Measurements from ENCODE around the gene C11orf68. TPM values are rescaled to one million over a fixed set of nuclear protein-coding genes. Genes with fewer than 3 reads are reported as not detected.

C11orf68 gene
- total RNA-seq, 2 donors from 2014 or later, result 34.7 to 36.5 TPM

DNA sequence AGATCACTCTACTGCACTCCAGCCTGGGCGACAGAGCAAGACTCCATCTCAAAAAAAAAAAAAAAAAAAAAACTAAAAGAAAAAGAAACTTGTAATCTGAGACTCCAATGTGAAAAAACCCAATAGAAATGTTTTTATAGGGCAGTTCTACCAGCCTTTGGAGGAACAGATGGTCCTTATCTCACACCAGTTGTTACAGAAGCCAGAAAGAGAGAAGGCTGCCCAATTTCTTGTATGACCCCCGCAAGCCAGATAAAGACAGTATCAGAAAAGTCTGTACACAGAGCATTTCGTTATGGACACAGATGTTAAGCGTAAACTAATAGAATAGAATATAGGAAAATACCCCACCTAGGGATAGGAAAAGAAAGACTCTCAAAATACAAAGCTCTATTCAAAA lies 15.2 kb upstream of the C11orf68 start:
- no peaks in the 10 kb centered on the region for H3K36me3 Mint-ChIP-seq (ENCODE audit: insufficient read depth in 2 of 2)
- no peaks in the 10 kb centered on the region for H3K27me3 Mint-ChIP-seq (ENCODE audit: low read depth)
- ATAC-seq (replicated peaks in 1 of 2) (no peak), DNase-seq (no peak)
- peaks cover 24% of the 10 kb centered on the region for H3K4me1 Mint-ChIP-seq (ENCODE audit: low read depth)
- H3K9me3 Mint-ChIP-seq, result no peaks in the 10 kb centered on the region
- H3K27ac Mint-ChIP-seq, result no peak overlapping the region
- no peak overlapping the region for H3K4me3 Mint-ChIP-seq

DNA sequence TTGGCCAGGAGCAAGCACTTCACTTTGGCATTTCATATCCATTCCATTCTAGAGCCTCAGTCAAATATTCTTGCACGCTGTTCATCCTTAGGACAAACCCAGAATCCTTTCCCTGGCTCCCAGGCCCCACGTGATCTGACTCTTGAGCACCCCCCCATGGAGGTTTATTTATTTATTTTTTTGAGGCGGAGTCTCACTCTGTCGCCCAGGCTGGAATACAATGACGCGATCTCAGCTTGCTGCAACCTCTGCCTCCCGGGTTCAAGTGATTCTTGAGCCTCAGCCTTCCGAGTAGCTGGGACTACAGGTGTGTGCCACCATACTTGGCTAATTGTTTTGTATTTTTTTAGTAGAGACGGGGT lies 13.7 kb upstream of the C11orf68 start:
- no peaks in the 10 kb centered on the region for H3K36me3 Mint-ChIP-seq (ENCODE audit: insufficient read depth in 2 of 2)
- no peak for DNase-seq
- no peak overlapping the region for H3K27ac Mint-ChIP-seq
- H3K4me3 Mint-ChIP-seq, result peak overlapping the region in 1 of 2 donors; percentile 48
- no peaks in the 10 kb centered on the region for H3K27me3 Mint-ChIP-seq (ENCODE audit: low read depth)
- no peak for ATAC-seq (replicated peaks in 1 of 2)
- no peaks in the 10 kb centered on the region for H3K9me3 Mint-ChIP-seq
- peaks cover 39% of the 10 kb centered on the region for H3K4me1 Mint-ChIP-seq (ENCODE audit: low read depth)

DNA sequence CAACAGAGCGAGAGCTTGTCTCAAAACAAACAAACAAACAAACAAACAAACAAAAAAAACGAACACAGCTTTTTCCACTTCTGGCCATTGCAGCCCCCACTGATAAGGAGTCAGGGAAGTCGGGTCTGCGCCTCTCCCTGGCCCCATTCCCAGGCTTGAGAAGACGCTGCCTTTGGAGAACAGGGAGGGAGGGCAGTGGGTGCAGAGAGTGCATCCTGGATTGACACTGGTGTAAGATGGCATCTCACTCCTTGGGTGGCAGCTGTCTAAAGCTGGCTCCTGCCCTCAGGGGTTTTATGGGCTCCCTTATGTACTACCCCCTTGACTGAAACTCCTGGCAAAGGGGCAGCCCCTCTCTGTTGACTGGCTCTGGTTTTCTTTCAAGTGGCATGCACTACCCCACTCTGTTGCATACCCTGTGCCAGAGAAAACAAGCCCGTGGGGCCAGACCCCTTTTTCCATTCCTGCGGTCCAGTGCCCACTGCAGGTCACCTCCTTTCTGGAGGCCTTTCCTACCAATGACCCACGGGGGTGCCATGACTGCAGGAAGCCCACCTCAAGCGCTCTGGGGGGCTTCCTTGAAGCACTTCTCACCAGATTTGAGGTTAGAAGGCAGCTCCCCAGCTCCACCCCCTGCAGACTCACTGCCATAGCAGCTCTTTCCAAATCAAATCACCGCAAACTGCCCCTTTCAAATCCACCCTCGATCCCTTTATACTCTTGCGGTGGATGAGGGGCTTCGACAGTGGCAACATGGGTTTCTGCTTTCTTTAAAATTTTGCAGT lies 13.1 kb upstream of the C11orf68 start:
- peak in 1 of 2 donors; percentile 28 for ATAC-seq (replicated peaks in 1 of 2)
- H3K36me3 Mint-ChIP-seq (ENCODE audit: insufficient read depth in 2 of 2), result no peaks in the 10 kb centered on the region
- H3K27ac Mint-ChIP-seq, result no peak overlapping the region
- H3K27me3 Mint-ChIP-seq (ENCODE audit: low read depth), result no peaks in the 10 kb centered on the region
- H3K9me3 Mint-ChIP-seq, result no peaks in the 10 kb centered on the region
- DNase-seq, result no peak
- H3K4me1 Mint-ChIP-seq (ENCODE audit: low read depth), result peaks cover 44% of the 10 kb centered on the region
- H3K4me3 Mint-ChIP-seq, result peak overlapping the region in 1 of 2 donors; percentile 29

DNA sequence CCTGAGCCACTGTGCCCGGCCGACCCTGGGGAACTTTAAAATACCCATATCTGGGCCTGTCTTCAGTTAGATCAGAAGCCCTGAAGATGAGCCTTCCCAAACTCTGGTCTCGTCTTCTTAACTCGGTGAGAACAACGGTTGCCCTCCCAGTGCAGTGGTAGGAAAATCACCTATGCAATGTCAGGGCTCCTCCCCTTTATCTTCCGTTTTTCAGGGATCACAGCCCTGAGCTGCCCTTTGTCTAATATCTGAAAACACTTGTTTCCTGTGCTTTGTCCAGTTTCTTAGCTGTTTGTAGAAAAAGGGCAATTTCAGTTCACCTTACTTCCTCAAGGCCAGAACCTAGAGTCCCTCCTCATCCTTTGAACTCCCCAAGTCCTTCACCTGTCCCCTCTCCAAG lies 9.8 kb upstream of the C11orf68 start:
- DNase-seq (no peak), ATAC-seq (replicated peaks in 1 of 2) (no peak)
- no peaks in the 10 kb centered on the region for H3K27me3 Mint-ChIP-seq (ENCODE audit: low read depth)
- no peaks in the 10 kb centered on the region for H3K9me3 Mint-ChIP-seq
- peak overlapping the region; percentile 79 for H3K27ac Mint-ChIP-seq
- H3K4me3 Mint-ChIP-seq, result peak overlapping the region; percentile 74 to 85
- H3K36me3 Mint-ChIP-seq (ENCODE audit: insufficient read depth in 2 of 2), result no peaks in the 10 kb centered on the region
- peaks cover 48% of the 10 kb centered on the region for H3K4me1 Mint-ChIP-seq (ENCODE audit: low read depth)

DNA sequence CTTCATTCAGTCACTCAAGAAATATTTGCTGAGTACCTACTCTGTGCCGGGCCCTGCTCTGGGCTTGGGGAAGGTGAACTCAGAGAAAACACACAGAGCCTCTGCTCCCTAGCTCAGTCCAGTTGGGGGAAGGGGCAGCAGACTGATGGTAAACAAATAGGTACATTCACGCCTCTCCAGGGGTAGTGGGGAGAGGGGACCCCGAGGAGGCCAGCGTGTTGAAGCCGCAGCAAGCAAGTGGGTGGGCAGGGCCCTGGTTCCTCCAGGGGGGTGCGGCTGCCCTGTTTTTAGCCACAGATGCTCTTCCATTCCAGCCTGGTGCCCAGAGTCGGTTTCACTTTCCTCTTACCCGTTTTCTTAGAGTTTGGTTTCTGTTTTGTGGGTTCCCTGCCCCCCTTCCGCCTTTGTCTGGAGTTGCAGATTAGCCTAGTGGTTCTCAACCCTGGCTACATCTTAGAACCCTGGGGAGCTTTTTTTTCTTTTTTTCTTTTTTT lies 9.1 kb upstream of the C11orf68 start:
- peak; percentile 92 to 93 for ATAC-seq (replicated peaks in 1 of 2)
- peaks cover 48% of the 10 kb centered on the region for H3K4me1 Mint-ChIP-seq (ENCODE audit: low read depth)

DNA sequence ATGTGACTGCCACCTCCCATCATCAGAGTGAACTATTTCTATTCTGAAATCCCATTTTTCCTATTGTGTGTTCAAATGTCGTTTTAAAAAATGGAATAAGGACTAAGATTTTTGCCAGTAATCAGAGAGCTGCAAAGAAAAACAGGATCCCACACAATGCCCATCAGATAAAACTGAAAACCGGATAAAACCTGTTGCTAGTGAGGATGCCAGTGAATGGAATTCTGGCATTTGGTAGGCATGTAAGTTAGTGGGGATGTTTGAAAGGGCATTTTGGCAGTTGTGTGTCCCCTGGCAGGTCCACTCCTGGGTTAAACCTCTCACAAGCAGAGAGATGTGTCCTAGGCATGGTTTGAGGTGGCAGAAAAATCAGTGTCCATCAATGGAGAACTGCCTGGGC lies 6.5 kb upstream of the C11orf68 start:
- Mint-ChIP-seq H3K27ac (peak overlapping the region; percentile 83), H3K36me3 (ENCODE audit: insufficient read depth in 2 of 2) (peaks cover 4 to 6% of the 10 kb centered on the region in 2 donors), H3K4me3 (no peak overlapping the region), H3K27me3 (ENCODE audit: low read depth) (no peaks in the 10 kb centered on the region), H3K9me3 (no peaks in the 10 kb centered on the region), H3K4me1 (ENCODE audit: low read depth) (peaks cover 47% of the 10 kb centered on the region)
- ATAC-seq (replicated peaks in 1 of 2) (no peak), DNase-seq (no peak)

More for the DNA sequence above, 9.1 kb upstream of the C11orf68 start:
- Mint-ChIP-seq H3K9me3 (no peaks in the 10 kb centered on the region), H3K36me3 (ENCODE audit: insufficient read depth in 2 of 2) (peaks cover 0 to 1% of the 10 kb centered on the region in 2 donors), H3K27ac (peak overlapping the region; percentile 79), H3K4me3 (peak overlapping the region; percentile 74 to 85), H3K27me3 (ENCODE audit: low read depth) (no peaks in the 10 kb centered on the region)
- DNase-seq, result peak; percentile 74 to 78

DNA sequence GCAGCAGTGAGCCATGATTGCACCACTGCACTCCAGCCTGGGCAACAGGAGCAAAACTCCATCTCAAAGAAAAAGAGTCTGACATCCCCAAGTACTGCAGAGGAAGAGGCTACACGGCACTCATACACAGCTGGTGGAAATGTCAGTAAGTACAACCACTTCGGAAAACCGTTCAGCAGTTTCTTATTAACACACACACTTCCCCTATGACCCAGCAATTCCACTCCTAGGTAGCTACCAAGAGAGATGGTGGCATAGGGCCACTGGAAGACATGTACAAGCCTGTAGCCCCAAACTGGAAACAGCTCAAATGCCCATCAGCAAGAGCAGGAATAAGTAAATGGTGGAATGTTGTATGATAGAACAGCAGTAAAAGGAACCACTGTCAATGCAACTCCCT lies 3.7 kb upstream of the C11orf68 start:
- peaks cover 4 to 12% of the 10 kb centered on the region in 2 donors for H3K36me3 Mint-ChIP-seq (ENCODE audit: insufficient read depth in 2 of 2)
- ATAC-seq (replicated peaks in 1 of 2) (no peak), DNase-seq (no peak)
- no peak overlapping the region for H3K4me3 Mint-ChIP-seq
- H3K27me3 Mint-ChIP-seq (ENCODE audit: low read depth), result no peaks in the 10 kb centered on the region
- H3K27ac Mint-ChIP-seq, result no peak overlapping the region
- peaks cover 31% of the 10 kb centered on the region for H3K4me1 Mint-ChIP-seq (ENCODE audit: low read depth)
- H3K9me3 Mint-ChIP-seq, result no peaks in the 10 kb centered on the region

DNA sequence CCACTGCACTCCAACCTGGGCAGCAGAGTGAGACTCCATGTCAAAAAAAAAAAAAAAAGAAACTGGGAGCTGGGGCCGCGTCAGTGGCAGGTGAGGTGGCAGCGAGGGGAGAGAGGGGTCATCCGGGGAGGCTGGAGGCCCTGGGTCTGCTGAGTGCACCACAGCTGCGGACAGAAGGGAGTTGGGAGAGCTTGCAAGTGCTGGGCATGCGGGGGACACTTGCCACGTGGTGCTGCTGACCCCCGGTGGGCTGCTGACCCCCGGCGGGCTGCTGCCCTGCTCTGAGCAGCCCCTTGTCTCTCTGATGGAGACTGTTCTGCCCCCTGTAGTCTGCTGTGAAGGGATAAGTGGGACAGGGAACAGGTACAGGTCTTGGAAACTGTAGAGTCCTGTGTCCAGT lies 3.0 kb upstream of the C11orf68 start:
- Mint-ChIP-seq H3K27ac (no peak overlapping the region), H3K4me1 (ENCODE audit: low read depth) (peaks cover 31% of the 10 kb centered on the region), H3K27me3 (ENCODE audit: low read depth) (no peaks in the 10 kb centered on the region), H3K9me3 (no peaks in the 10 kb centered on the region), H3K4me3 (peak overlapping the region in 1 of 2 donors; percentile 29), H3K36me3 (ENCODE audit: insufficient read depth in 2 of 2) (peaks cover 4 to 12% of the 10 kb centered on the region in 2 donors)
- no peak for ATAC-seq (replicated peaks in 1 of 2)
- no peak for DNase-seq

DNA sequence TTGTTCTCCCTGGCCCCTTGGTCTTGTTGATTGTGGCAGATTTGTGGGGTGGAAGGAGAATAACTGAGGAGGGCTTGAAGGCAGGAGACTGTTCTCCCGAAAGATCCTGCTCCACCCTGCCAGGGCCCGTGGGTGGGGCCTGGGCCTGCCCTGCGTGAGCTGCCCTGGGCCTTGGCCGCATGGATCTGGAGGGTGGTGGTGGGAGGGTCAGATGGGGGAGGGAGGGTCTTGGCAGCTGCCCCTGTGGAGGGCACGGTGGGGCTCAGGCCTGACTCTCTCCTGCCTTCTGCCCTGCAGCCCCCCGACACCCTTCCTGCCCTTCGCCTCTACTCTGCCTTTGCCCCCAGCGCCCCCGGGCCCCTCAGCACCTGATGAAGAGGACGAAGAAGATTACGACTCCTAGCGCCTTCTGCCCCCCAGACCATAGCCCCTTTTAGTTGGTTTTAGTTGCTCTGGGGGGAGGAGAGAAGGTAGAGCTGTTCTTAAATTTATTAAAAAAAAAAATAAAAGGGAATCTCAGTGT lies 2.2 kb upstream of the C11orf68 start:
- Mint-ChIP-seq H3K4me3 (peak overlapping the region; percentile 95 to 96), H3K27me3 (ENCODE audit: low read depth) (no peaks in the 10 kb centered on the region), H3K4me1 (ENCODE audit: low read depth) (peaks cover 36% of the 10 kb centered on the region), H3K27ac (no peak overlapping the region), H3K9me3 (no peaks in the 10 kb centered on the region), H3K36me3 (ENCODE audit: insufficient read depth in 2 of 2) (peaks cover 4 to 12% of the 10 kb centered on the region in 2 donors)
- DNase-seq (no peak), ATAC-seq (replicated peaks in 1 of 2) (no peak)

DNA sequence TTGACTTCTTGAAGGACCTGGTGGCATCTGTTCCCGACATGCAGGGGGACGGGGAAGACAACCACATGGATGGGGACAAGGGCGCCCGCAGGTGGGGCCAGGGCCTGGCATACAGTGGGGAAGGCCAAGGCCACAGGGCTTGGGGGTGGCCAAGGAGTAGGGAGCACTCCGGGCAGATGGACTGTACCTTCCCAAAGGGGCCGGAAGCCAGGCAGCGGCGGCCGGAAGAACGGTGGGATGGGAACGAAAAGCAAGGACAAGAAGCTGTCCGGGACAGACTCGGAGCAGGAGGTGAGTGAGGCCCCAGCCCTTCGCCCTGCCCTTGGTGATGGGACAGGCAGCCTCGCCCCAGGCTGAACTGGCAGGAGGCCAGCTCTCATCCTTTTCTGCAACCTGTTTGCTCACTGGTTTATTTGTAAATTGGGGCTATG lies 1.5 kb upstream of the C11orf68 start:
- H3K36me3 Mint-ChIP-seq (ENCODE audit: insufficient read depth in 2 of 2), result peaks cover 4 to 12% of the 10 kb centered on the region in 2 donors
- no peak for DNase-seq
- peaks cover 37% of the 10 kb centered on the region for H3K4me1 Mint-ChIP-seq (ENCODE audit: low read depth)

DNA sequence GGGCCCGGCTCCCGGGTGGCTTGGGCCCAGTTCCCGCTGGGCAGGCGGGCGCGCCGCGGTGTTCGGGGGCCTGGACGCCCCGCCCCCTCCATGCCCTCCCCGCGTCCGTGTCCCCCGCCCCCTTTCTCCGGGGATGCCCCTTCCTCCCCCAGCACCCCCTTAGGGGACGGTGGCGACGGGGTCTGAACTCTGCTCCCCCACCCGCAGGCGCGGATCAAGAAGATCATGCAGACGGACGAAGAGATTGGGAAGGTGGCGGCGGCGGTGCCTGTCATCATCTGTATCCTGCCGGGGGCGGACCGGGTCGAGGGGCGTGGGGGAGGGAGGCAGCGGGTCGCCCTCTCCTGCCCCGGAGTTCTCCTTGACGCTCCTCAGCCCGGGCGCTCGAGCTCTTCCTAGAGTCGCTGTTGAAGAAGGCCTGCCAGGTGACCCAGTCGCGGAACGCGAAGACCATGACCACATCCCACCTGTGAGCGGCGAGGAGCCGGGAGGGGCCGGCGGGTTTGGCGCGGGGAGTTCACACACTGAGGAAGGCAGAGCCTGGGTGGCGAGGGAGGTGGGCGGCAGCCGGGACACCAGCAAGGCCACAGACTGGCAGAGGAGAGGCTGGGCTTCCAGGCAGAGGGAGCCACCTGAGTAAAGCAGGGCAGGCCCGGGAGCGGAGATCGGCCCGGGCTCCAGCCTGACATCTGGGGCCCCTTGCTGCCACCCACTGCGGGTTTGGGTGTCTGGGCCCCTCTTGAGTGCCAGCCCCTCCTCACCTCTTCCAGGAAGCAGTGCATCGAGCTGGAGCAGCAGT lies 910 bp upstream of the C11orf68 start:
- H3K9me3 Mint-ChIP-seq, result no peaks in the 10 kb centered on the region
- H3K4me3 Mint-ChIP-seq, result peak overlapping the region; percentile 95 to 96

More for the DNA sequence above, 1.5 kb upstream of the C11orf68 start:
- no peaks in the 10 kb centered on the region for H3K27me3 Mint-ChIP-seq (ENCODE audit: low read depth)
- H3K27ac Mint-ChIP-seq, result peak overlapping the region; percentile 84
- H3K4me3 Mint-ChIP-seq, result peak overlapping the region; percentile 95 to 96
- H3K9me3 Mint-ChIP-seq, result no peaks in the 10 kb centered on the region
- ATAC-seq (replicated peaks in 1 of 2), result no peak

DNA sequence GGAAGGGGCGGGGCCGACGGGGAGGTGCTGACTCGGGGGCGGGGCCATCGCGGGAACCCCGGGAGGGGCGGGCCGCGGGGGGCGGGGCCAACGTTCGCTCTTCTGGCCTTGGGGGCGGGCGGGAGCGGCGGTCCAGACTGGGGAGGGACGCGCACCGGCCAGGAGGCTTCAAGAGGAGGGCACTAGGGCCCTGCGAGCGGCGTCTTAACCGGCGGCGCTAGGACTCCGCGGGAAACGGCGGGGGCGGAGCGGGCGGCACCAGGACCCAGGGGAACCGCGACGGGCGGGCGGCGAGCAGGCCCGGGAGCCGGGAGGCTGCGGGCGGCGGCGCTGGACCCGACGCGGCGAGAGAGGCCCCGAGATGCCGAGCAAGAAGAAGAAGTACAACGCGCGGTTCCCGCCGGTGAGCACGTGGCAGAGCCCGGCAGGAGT lies 295 bp upstream of the C11orf68 start, which contains the start of gene DRAP1:
Gene DRAP1, plus strand, starts transcription at position 286 of the 432 bp plus-strand sequence. Its CDS starts 76 bp downstream, at position 362.
- DNase-seq (peak; percentile 98 to 99), ATAC-seq (replicated peaks in 1 of 2) (peak; percentile 93 to 95)
- Mint-ChIP-seq H3K27me3 (ENCODE audit: low read depth) (no peaks in the 10 kb centered on the region), H3K36me3 (ENCODE audit: insufficient read depth in 2 of 2) (peaks cover 4 to 12% of the 10 kb centered on the region in 2 donors), H3K4me3 (peak within 1 kb of the TSS; percentile 95 to 96), H3K4me1 (ENCODE audit: low read depth) (peaks cover 41% of the 10 kb centered on the region), H3K9me3 (no peaks in the 10 kb centered on the region), H3K27ac (peak within 1 kb of the TSS; percentile 89)

More for the DNA sequence above, 910 bp upstream of the C11orf68 start:
- Mint-ChIP-seq H3K4me1 (ENCODE audit: low read depth) (peaks cover 41% of the 10 kb centered on the region), H3K27me3 (ENCODE audit: low read depth) (no peaks in the 10 kb centered on the region), H3K36me3 (ENCODE audit: insufficient read depth in 2 of 2) (peaks cover 4 to 12% of the 10 kb centered on the region in 2 donors), H3K27ac (peak overlapping the region; percentile 84)
- DNase-seq, result peak in 1 of 2 donors; percentile 74
- peak; percentile 55 to 60 for ATAC-seq (replicated peaks in 1 of 2)
